Endothelial cell of umbilical vein (primary cell): ENCODE measurements around the gene RPP25. TPM values are rescaled to one million over a fixed set of nuclear protein-coding genes. Genes with fewer than 3 reads are reported as not detected.

ENCODE experiments used
- polyA plus RNA-seq, 4 experiments: library from polyadenylated mRNA; depleted of rRNA in 3 of 4; stranded (reverse) in 3 of 4; unstranded in 1 of 4; fragments of >200 nt; gene quantifications; 2 replicates each; pipeline versions ENCODE4 v1.2.1 to v1.2.3, GENCODE V29; 2011 to 2012; ENCODE audit warnings: missing spikeins in 1 of 4
- small RNA-seq: library from RNA; depleted of rRNA; stranded (forward); fragments of <200 nt; gene quantifications from one replicate; pipeline ENCODE3, GENCODE V24; 2012; ENCODE audit warnings: low replicate concordance, low read depth; ENCODE audit not compliant: insufficient read depth, insufficient read length
- total RNA-seq: library from RNA; stranded (reverse); gene quantifications from 2 replicates; pipeline ENCODE4 v1.2.3, GENCODE V29; 2021

RPP25 gene
- total and polyA plus RNA-seq, 2 donors (not counting 3 experiments of a cell fraction or from before 2014, with no cell fraction given): 10.1 to 13.8 TPM

Small RNA genes within 50 kb of the gene (small RNA-seq; reads per million reads assigned to genes)
- not detected for gene RF00019

Other genes starting within 250 kb of the RPP25 start
- gene CYP1A1, start 231.2 kb downstream of the RPP25 start, total RNA-seq: 5.8 and 7.6 TPM in 2 replicates
- gene CYP1A1, start 231.2 kb downstream of the RPP25 start, polyA plus RNA-seq: 12.8 and 13.1 TPM in 2 replicates
- not detected in 2 replicates for gene CYP1A2, start 207.9 kb downstream of the RPP25 start, total RNA-seq
- gene CYP1A2, start 207.9 kb downstream of the RPP25 start, polyA plus RNA-seq: not detected in 2 replicates
- 89.1 and 104 TPM in 2 replicates for gene CSK, start 174.7 kb downstream of the RPP25 start, total RNA-seq
- gene CSK, start 174.7 kb downstream of the RPP25 start, polyA plus RNA-seq: 41.2 and 42.1 TPM in 2 replicates
- gene LMAN1L, start 143.9 kb downstream of the RPP25 start, total RNA-seq: not detected in 2 replicates
- not detected in 2 replicates for gene LMAN1L, start 143.9 kb downstream of the RPP25 start, polyA plus RNA-seq
- 0.16 TPM in 1 of 2 replicates, not detected in the other for gene CPLX3, start 130.1 kb downstream of the RPP25 start, total RNA-seq
- not detected in 2 replicates for gene CPLX3, start 130.1 kb downstream of the RPP25 start, polyA plus RNA-seq
- 29.0 and 36.0 TPM in 2 replicates for gene ULK3, start 113.6 kb downstream of the RPP25 start, total RNA-seq
- 48.6 and 60.3 TPM in 2 replicates for gene ULK3, start 113.6 kb downstream of the RPP25 start, polyA plus RNA-seq
- gene SCAMP2, start 83.4 kb downstream of the RPP25 start, total RNA-seq: 61.1 and 67.3 TPM in 2 replicates
- 250 and 256 TPM in 2 replicates for gene SCAMP2, start 83.4 kb downstream of the RPP25 start, polyA plus RNA-seq
- gene MPI, start 66.7 kb downstream of the RPP25 start, total RNA-seq: 27.7 and 36.3 TPM in 2 replicates
- gene MPI, start 66.7 kb downstream of the RPP25 start, polyA plus RNA-seq: 62.6 and 69.3 TPM in 2 replicates
- gene FAM219B, start 49.9 kb downstream of the RPP25 start, total RNA-seq: 57.0 and 73.0 TPM in 2 replicates
- gene FAM219B, start 49.9 kb downstream of the RPP25 start, polyA plus RNA-seq: 55.1 and 57.7 TPM in 2 replicates
- 220 and 232 TPM in 2 replicates for gene COX5A, start 18.7 kb downstream of the RPP25 start, total RNA-seq
- 102 and 134 TPM in 2 replicates for gene COX5A, start 18.7 kb downstream of the RPP25 start, polyA plus RNA-seq
- 1.9 and 4.4 TPM in 2 replicates for gene SCAMP5, start 38.8 kb upstream of the RPP25 start, total RNA-seq
- 5.9 and 6.2 TPM in 2 replicates for gene SCAMP5, start 38.8 kb upstream of the RPP25 start, polyA plus RNA-seq
- 14.5 and 16.8 TPM in 2 replicates for gene PPCDC, start 66.8 kb upstream of the RPP25 start, total RNA-seq
- 21.4 and 23.0 TPM in 2 replicates for gene PPCDC, start 66.8 kb upstream of the RPP25 start, polyA plus RNA-seq
- 33.6 and 36.1 TPM in 2 replicates for gene C15orf39, start 245.1 kb upstream of the RPP25 start, total RNA-seq
- gene C15orf39, start 245.1 kb upstream of the RPP25 start, polyA plus RNA-seq: 13.9 and 14.8 TPM in 2 replicates